IPS-18a (cell line): ENCODE data around the gene NUDT19.
"Not testable (repeated sequence)": the region's sequence is repeated elsewhere in the genome, so short reads cannot be mapped to it uniquely, and the experiment has no call there.

Source experiments
- H3K27ac ChIP-seq: one replicate; pipeline ENCODE4 v1.5.1; 2013; ENCODE audit warnings: low read length
- H3K27me3 ChIP-seq: one replicate; pipeline ENCODE4 v1.6.1; 2013; ENCODE audit warnings: mild to moderate bottlenecking, low read length; ENCODE audit not compliant: control insufficient read depth, insufficient read depth
- H3K36me3 ChIP-seq: one replicate; pipeline ENCODE4 v1.6.1; 2013; ENCODE audit warnings: low read depth, low read length; ENCODE audit not compliant: control insufficient read depth
- H3K4me1 ChIP-seq: one replicate; pipeline ENCODE4 v1.6.1; 2013; ENCODE audit warnings: low read depth, low read length; ENCODE audit not compliant: control insufficient read depth
- H3K4me3 ChIP-seq: one replicate; pipeline ENCODE4 v1.5.1; 2013; ENCODE audit warnings: low read length
- H3K9ac ChIP-seq: one replicate; pipeline ENCODE4 v1.6.1; 2013; ENCODE audit warnings: mild to moderate bottlenecking, low read length, moderate library complexity
- H3K9me3 ChIP-seq: one replicate; pipeline ENCODE4 v1.6.1; 2013; ENCODE audit warnings: low read depth, low read length; ENCODE audit not compliant: control insufficient read depth

NUDT19 gene

DNA sequence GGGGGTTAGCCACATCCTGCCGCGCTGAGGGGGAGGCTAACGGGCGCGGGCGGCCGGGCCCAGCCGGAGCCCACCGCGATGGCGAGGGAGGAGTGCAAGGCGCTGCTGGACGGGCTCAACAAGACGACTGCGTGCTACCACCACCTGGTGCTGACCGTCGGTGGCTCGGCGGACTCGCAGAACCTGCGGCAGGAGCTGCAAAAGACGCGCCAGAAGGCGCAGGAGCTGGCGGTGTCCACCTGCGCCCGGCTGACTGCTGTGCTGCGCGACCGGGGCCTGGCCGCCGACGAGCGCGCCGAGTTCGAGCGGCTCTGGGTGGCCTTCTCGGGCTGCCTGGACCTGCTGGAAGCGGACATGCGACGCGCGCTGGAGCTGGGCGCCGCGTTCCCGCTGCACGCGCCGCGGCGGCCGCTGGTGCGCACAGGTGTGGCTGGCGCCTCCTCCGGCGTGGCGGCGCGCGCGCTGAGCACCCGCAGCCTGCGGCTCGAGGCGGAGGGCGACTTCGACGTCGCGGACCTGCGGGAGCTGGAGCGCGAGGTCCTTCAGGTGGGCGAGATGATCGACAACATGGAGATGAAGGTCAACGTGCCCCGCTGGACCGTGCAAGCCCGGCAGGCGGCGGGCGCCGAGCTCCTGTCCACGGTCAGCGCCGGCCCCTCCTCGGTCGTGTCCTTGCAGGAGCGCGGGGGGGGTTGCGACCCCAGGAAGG, 15.3 kb upstream of the NUDT19 start:
- Histone ChIP-seq H3K4me3 (peak overlapping the region; percentile 79), H3K27ac (no peak overlapping the region), H3K36me3 (no peaks in the 10 kb centered on the region), H3K9me3 (no peaks in the 10 kb centered on the region), H3K9ac (no peak overlapping the region), H3K27me3 (peaks cover 52% of the 10 kb centered on the region), H3K4me1 (peaks cover 9% of the 10 kb centered on the region)

DNA sequence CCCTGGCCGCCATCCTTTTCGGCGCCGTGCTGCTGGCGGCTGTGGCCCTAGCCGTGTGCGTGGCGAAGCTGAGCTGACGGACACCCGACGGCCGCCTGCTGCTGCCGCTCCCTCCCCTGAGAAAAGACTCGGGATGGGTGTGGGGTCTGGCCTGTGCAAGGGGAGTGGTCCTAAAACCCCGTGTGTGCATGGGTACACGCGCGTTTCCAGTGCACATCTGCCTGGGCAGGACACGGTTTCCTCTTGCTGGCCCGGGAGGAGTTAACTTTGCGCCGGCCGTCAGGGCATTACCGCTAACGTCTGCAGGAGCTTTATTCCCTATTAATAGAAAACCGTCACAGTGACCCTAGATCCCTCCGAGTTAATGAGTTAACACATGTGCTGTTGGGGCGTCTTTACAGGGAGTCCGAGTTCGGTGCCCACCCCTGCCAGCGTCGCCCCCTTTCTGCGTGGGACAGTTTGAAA, 14.7 kb upstream of the NUDT19 start:
- no peak overlapping the region for H3K27ac ChIP-seq
- peaks cover 9% of the 10 kb centered on the region for H3K4me1 ChIP-seq
- no peak overlapping the region for H3K9ac ChIP-seq
- peak overlapping the region; percentile 79 for H3K4me3 ChIP-seq
- no peaks in the 10 kb centered on the region for H3K9me3 ChIP-seq
- H3K36me3 ChIP-seq = no peaks in the 10 kb centered on the region
- peaks cover 52% of the 10 kb centered on the region for H3K27me3 ChIP-seq

DNA sequence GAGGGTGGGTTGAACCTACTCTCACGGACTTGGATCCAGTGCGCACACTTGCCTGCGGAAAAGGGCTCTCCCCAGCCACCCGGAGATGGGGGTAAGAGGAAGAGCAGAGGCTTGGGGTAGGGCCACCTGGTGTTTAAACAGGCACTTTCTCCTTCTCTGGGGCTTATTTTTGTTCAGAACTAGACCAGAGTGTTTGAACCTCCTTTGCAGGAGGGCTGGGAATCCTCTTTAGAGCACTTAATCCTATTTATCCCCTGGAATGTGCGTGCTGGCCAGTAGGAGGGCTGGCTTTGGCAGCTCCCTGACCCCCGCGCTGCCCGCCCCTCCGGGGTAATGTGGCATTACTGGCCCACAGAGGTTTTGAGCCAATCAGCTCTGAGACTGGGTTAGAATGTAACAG, 14.0 kb upstream of the NUDT19 start:
- Histone ChIP-seq H3K4me1 (peaks cover 9% of the 10 kb centered on the region), H3K27me3 (peaks cover 52% of the 10 kb centered on the region), H3K27ac (no peak overlapping the region), H3K4me3 (peak overlapping the region; percentile 79), H3K36me3 (no peaks in the 10 kb centered on the region), H3K9ac (no peak overlapping the region), H3K9me3 (no peaks in the 10 kb centered on the region)

DNA sequence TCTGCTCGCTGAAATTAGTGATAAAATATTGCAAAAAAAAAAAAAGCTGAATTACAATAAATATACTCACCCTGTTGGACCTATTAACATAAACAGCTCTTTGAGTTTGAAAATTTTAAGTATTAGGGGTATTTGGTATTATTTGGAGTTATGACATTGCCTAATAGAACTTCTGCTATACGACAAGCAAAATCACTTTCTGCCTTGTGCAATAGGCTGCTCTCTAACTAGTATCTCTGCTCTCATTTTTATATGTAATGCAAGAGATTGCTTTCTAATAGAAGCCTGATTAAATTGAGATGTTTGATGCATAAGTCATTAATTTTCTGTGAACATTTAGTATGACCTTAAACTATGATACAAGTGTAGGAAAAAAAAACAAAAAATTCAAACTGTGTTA, 10.6 kb upstream of the NUDT19 start:
- H3K4me3 ChIP-seq = no peak overlapping the region

DNA sequence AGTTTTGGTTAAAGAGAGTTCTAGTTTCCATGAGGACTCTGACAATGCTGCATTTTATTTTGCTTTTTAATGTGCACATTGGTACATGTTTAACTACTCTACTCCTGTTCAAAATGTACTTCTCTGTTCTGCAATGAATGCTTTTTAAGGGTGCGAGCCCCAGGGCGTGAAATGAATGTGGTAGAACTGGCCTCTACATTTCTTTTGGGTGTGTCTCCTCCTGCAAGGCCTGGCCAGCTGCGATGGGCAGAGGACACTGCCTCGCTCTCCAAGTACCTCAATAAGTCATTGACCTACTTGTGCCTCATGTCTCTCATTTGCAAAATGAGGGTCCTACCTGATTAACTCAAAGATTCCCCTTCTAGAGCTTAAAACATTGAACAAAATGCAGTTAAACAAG, 9.3 kb upstream of the NUDT19 start:
- no peaks in the 10 kb centered on the region for H3K36me3 ChIP-seq
- H3K27me3 ChIP-seq = peaks cover 17% of the 10 kb centered on the region
- peaks cover 4% of the 10 kb centered on the region for H3K4me1 ChIP-seq
- H3K9me3 ChIP-seq = no peaks in the 10 kb centered on the region
- no peak overlapping the region for H3K9ac ChIP-seq
- no peak overlapping the region for H3K27ac ChIP-seq
- no peak overlapping the region for H3K4me3 ChIP-seq

More for the DNA sequence above, 10.6 kb upstream of the NUDT19 start:
- H3K9me3 ChIP-seq = no peaks in the 10 kb centered on the region
- H3K4me1 ChIP-seq = peaks cover 9% of the 10 kb centered on the region
- H3K27ac ChIP-seq = no peak overlapping the region
- peaks cover 30% of the 10 kb centered on the region for H3K27me3 ChIP-seq
- H3K36me3 ChIP-seq = no peaks in the 10 kb centered on the region
- H3K9ac ChIP-seq = no peak overlapping the region

DNA sequence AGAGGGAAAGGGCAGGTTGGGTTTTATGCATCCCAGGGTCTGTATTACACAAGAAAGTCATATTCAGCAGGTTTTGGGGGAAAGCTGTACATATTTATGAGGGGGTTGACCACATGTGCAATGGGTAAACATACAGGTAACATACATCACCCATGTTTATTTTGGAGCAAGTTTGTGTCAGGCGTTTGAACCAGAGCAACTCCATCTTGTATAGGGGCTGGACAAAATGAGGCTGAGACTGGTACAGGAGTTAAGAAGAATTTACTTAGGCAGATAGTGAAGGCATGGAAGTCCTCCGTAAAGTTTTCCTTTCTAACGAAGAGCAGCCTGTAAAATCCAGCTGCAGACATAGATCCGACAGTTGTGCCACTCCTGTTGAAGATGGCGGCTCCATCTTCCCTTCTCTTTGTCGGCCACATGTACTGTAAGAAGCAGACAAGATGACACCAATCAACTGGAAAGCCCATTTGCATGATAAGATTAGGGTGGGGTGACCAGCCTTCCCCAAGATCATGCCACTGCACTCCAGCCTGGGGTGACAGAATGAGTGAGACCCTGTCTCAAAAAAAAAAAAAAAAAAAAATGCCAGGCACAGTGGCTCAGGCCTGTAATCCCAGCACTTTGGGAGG, 4.7 kb upstream of the NUDT19 start:
- H3K27me3 ChIP-seq = peaks cover 11% of the 10 kb centered on the region
- H3K4me1 ChIP-seq = no peaks in the 10 kb centered on the region
- H3K9ac ChIP-seq = no peak overlapping the region
- H3K9me3 ChIP-seq = no peaks in the 10 kb centered on the region
- H3K27ac ChIP-seq = no peak overlapping the region
- H3K4me3 ChIP-seq = no peak overlapping the region
- H3K36me3 ChIP-seq = no peaks in the 10 kb centered on the region

DNA sequence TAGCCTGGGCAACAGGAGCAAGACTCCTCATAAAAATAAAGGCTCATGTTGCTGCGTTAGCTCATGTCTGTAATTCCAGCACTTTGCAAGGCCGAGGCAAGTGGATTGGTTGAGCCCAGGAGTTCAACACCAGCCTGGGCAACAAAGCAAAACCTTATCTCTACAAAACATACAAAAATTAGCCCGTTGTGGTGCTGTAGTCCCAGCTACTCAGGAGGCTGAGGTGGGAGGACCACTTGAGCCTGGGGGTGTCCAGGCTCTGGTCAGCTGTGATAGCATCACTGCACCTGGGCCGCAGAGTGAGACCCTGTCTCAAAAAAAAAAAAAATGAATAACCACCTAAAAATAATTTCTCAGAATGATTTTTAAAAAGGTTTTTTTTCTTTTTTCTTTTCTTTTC, 3.9 kb upstream of the NUDT19 start:
- no peaks in the 10 kb centered on the region for H3K36me3 ChIP-seq
- no peak overlapping the region for H3K4me3 ChIP-seq
- H3K27me3 ChIP-seq = peaks cover 17% of the 10 kb centered on the region
- no peaks in the 10 kb centered on the region for H3K9me3 ChIP-seq
- H3K9ac ChIP-seq = no peak overlapping the region
- H3K27ac ChIP-seq = no peak overlapping the region
- H3K4me1 ChIP-seq = no peaks in the 10 kb centered on the region

DNA sequence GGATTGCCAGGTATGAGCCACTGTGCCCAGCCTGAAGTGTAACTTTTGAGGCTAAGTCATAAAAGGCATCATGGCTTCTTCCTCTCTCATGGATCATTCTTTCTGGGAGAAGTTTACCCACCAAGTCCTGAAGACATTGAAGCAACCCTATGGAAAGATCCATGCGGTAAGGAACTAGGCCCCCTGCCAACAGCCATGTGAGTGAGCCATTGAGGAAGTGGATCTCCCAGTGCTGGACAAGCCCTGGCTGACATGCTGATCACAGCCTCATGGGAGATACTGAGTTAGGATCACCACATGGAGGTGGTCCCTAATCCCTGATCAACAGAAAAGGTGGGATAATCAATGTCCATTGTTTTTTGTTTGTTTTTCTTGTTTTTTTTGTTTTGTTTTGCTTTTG, 3.3 kb upstream of the NUDT19 start:
- H3K36me3 ChIP-seq = no peaks in the 10 kb centered on the region
- H3K27ac ChIP-seq = no peak overlapping the region

DNA sequence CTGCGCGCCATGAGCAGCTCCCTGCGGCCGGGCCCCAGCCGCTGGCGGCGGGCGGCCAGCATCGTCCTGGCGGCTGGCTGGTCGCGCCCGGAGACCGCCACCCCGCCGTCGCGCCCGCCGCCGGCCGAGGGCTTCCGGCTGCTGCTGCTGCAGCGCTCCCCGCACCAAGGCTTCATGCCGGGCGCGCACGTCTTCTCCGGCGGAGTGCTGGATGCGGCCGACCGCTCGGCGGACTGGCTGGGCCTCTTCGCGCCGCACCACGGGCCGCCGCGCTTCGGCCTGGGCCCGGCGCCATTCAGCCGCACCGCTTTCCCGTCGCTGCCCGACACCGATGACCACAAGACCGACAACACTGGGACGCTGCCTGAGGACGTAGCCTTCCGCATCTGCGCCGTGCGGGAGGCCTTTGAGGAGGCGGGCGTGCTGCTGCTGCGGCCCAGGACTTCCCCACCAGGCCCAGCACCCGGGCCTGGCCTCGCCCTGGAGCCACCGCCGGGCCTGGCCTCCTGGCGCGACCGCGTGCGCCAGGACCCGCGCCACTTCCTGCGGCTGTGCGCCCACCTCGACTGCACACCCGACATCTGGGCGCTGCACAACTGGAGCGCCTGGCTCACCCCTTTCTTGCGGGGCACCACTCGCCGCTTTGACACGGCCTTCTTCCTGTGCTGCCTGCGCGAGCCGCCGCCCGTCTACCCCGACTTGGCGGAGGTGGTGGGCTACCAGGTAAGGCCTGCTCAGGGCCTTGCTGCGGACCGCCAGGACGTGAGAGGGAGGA, 518 bp downstream of the NUDT19 start:
- peak overlapping the region; percentile 32 for H3K9ac ChIP-seq
- no peak overlapping the region for H3K27ac ChIP-seq
- H3K4me1 ChIP-seq = peaks cover under 1% of the 10 kb centered on the region
- H3K9me3 ChIP-seq = no peaks in the 10 kb centered on the region
- H3K27me3 ChIP-seq = peaks cover 23% of the 10 kb centered on the region
- no peaks in the 10 kb centered on the region for H3K36me3 ChIP-seq
- H3K4me3 ChIP-seq = peak overlapping the region; percentile 50

More for the DNA sequence above, 3.3 kb upstream of the NUDT19 start:
- Histone ChIP-seq H3K9ac (no peak overlapping the region), H3K4me3 (no peak overlapping the region), H3K9me3 (no peaks in the 10 kb centered on the region), H3K27me3 (peaks cover 23% of the 10 kb centered on the region), H3K4me1 (no peaks in the 10 kb centered on the region)

DNA sequence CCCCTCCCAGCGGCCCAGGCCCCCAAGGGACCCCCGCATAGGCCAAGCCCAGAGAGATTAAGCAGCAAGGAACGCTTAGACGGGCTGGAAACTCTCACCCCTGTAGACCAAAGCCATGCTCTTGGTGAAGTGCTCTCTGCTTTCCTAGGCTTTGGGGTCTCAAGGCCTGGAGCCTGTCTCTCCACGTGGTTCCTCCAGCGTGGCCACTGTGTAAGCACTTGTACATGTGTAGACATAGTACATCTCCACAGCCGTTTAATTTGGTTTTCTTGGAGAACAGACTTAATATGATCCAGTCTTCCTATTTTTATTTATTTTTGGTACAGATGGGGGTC, 1.1 kb downstream of the NUDT19 start:
- Histone ChIP-seq H3K4me3 (peak overlapping the region; percentile 50), H3K36me3 (no peaks in the 10 kb centered on the region), H3K4me1 (peaks cover 6% of the 10 kb centered on the region), H3K9ac (no peak overlapping the region), H3K27me3 (peaks cover 23% of the 10 kb centered on the region), H3K27ac (no peak overlapping the region), H3K9me3 (no peaks in the 10 kb centered on the region)

DNA sequence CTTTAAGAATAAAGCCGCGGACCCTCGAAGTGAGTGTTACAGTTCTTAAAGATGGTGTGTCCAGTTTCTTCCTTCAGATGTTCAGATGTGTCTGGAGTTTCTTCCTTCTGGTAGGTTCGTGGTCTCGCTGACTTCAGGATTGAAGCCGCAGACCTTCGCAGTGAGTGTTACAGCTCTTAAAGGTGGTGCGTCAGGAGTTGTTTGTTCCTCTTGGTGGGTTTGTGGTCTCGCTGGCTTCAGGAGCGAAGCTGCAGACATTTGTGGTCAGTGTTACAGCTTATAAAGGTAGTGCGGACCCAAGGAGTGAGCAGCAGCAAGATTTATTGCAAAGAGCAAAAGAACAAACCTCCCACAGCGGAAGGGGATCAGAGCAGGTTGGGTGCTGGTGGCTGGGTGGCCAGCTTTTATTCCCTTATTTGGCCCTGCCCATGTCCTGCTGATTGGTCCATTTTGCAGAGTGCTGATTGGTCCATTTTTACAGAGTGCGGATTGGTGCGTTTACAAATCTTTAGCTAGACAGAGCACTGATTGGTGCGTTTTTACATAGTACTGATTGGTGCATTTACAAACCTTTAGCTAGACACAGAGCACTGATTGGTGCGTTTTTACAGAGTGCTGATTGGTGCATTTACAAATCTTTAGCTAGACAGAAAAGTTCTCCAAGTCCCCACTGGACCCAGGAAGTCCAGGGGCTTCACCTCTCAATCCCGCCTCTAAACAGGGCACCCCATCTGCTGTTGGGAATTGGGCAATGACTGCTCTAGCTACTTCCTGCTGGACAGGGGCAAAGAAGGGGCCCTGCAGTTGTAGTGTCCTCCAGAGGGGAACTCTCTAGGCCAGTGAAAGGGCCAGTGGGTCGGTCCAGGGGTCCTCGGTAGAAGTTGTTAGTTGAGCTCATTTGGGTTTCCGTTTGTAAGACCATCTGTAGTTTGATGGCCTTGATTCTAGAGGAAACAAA, 1.8 kb downstream of the NUDT19 start:
- not testable (repeated sequence) for H3K4me1 ChIP-seq, H3K9ac ChIP-seq, H3K36me3 ChIP-seq, H3K4me3 ChIP-seq, H3K27ac ChIP-seq, H3K9me3 ChIP-seq
- peaks cover 23% of the 10 kb centered on the region for H3K27me3 ChIP-seq
